ENCODE measurements around the gene GBF1. TPM values are rescaled to one million over a fixed set of nuclear protein-coding genes. Genes with fewer than 3 reads are reported as not detected.
A peak's percentile ranks its signal among the peaks of the same experiment; 100 is the strongest.

The GBF1 gene
- total and polyA plus RNA-seq, 2 of the 13 experiments (the other 11 are each of a cell fraction or from before 2014, with no cell fraction given), result 17.1 to 21.9 TPM

GRCh38 chr10:102245082-102245931, at the start of gene GBF1 (continued):
- peak; percentile 67; the same call in 1 of the 2 replicates for TF ChIP-seq ETV5 (CRISPR knock-in tag; IDR thresholded peaks at IDR 0.05; ENCODE audit: borderline replicate concordance)
- TF ChIP-seq RAD21 (CRISPR knock-in tag; IDR thresholded peaks at IDR 0.05), result no peak
- TF ChIP-seq ZNF660 (CRISPR knock-in tag; IDR thresholded peaks at IDR 0.05; ENCODE audit: borderline replicate concordance, low read depth), result no peak
- no peak for TF ChIP-seq ZBTB10 (CRISPR knock-in tag; IDR thresholded peaks at IDR 0.05; ENCODE audit: borderline replicate concordance)
- no peak for TF ChIP-seq PTBP1 (IDR thresholded peaks at IDR 0.05; ENCODE audit: low read depth, low read length, poor library complexity, severe bottlenecking)
- TF ChIP-seq STAT5B (CRISPR knock-in tag; IDR thresholded peaks at IDR 0.05), result no peak
- TF ChIP-seq ARNT2 (CRISPR knock-in tag; IDR thresholded peaks at IDR 0.05; ENCODE audit: low read depth), result 0 out of 2 replicates have a peak, but pooled peaks have one; percentile 58
- peak; percentile 76 for TF ChIP-seq NR2F6 (IDR thresholded peaks at IDR 0.05)
- TF ChIP-seq NR2F6 (CRISPR knock-in tag; IDR thresholded peaks at IDR 0.05), result peak; percentile 68
- no peak for TF ChIP-seq KAT7 (CRISPR knock-in tag; IDR thresholded peaks at IDR 0.05; ENCODE audit: borderline replicate concordance)
- TF ChIP-seq ZNF101 (CRISPR knock-in tag; IDR thresholded peaks at IDR 0.05; ENCODE audit: borderline replicate concordance, low read depth), result no peak
- TF ChIP-seq HBP1 (CRISPR knock-in tag; IDR thresholded peaks at IDR 0.05; ENCODE audit: low read depth), result peak; percentile 35; the same call in 1 of the 2 replicates
- TF ChIP-seq GATA4 (IDR thresholded peaks at IDR 0.05; ENCODE audit: borderline replicate concordance, low read depth), result no peak; the same call in 1 of the 2 replicates
- TF ChIP-seq ZNF225 (CRISPR knock-in tag; IDR thresholded peaks at IDR 0.05), result 0 out of 2 replicates have a peak, but pooled peaks have one; percentile 53
- no peak for TF ChIP-seq ZNF260 (CRISPR knock-in tag; IDR thresholded peaks at IDR 0.05; ENCODE audit: borderline replicate concordance, low read depth)
- no peak; the same call in 1 of the 2 replicates for TF ChIP-seq ZNF609 (CRISPR knock-in tag; IDR thresholded peaks at IDR 0.05; ENCODE audit: borderline replicate concordance)
- TF ChIP-seq CBX2 (IDR thresholded peaks at IDR 0.05; ENCODE audit: low read depth, low read length), result no peak
- no peak for TF ChIP-seq CBX2 (CRISPR knock-in tag; IDR thresholded peaks at IDR 0.05; ENCODE audit: low read depth)
- TF ChIP-seq AGO2 (optimal IDR thresholded peaks at IDR 0.05; ENCODE audit: low read depth, low read length), result peak; percentile 16
- TF ChIP-seq KLF11 (CRISPR knock-in tag; IDR thresholded peaks at IDR 0.05), result peak; percentile 30; the same call in 1 of the 2 replicates
